HepG2 (cell line): ENCODE results near the gene ZNF385B. TPM values are rescaled to one million over a fixed set of nuclear protein-coding genes. Genes with fewer than 3 reads are reported as not detected.

ENCODE experiments used
- ATAC-seq: fragments of 200-7000 bp; cut with Tn5 transposase; 3 replicates; pipeline ENCODE4 v1.9.1; 2020; ENCODE audit warnings: mild to moderate bottlenecking, moderate library complexity
- BruUV-seq: library from RNA; stranded (reverse); fragments of 400-500 nt; replicated peaks from 2 replicates; lab custom pipeline; 2021; lab: Mats Ljungman, UMichigan
- CTCF ChIA-PET: fragments of 300-600 bp; formaldehyde crosslinking; extraction: SDS; loops from one replicate; lab custom pipeline; 2021; ENCODE audit warnings: low total read pairs, inconsistent platforms, low intra/inter-chr PET ratio; lab: Yijun Ruan, JAX
- POLR2A ChIA-PET: fragments of 350-600 bp; sonication (Branson Sonifier 250); formaldehyde crosslinking; loops from one replicate; lab custom pipeline; 2020; ENCODE audit warnings: antibody characterized with exemption, inconsistent platforms; lab: Yijun Ruan, JAX
- DNase-seq: peaks from one replicate; pipeline ENCODE4 v3.0.0-alpha.2; 2015; ENCODE audit warnings: low spot score
- FAIRE-seq: peaks from 3 replicates; lab custom pipeline; 2011; peaks lifted over from hg19 to GRCh38; lab: Jason Lieb, UNC
- H2AFZ ChIP-seq: one replicate; pipeline ENCODE4 v1.6.1; 2011; ENCODE audit warnings: low read length, inconsistent platforms
- H3K27ac ChIP-seq: fragments of 300-600 bp; 3 replicates; pipeline ENCODE4 v1.8.0; 2011; ENCODE audit warnings: mixed run types, mild to moderate bottlenecking, mixed read lengths, low read length, inconsistent platforms; ENCODE audit not compliant: insufficient read depth; ENCODE audit errors: extremely low read length
- H3K27me3 ChIP-seq, 2 experiments: fragments of 200-600 bp in 1 of 2; 2 replicates in 1 of 2; 3 replicates in 1 of 2; pipeline versions ENCODE4 v1.6.0 to v1.8.0; 2011; ENCODE audit warnings: low read length in 2 of 2, mild to moderate bottlenecking in 2 of 2, moderate library complexity in 2 of 2, inconsistent platforms in 1 of 2; ENCODE audit not compliant: insufficient read depth in 2 of 2, control insufficient read depth in 1 of 2
- H3K36me3 ChIP-seq, 2 experiments: fragments of 200-600 bp in 1 of 2; replicated peaks in 1 of 2; 2 replicates in 1 of 2; 3 replicates in 1 of 2; pipeline versions ENCODE4 v1.5.1 to v1.8.0; 2011; ENCODE audit warnings: low read length in 2 of 2, inconsistent platforms in 1 of 2; ENCODE audit not compliant: insufficient read depth in 2 of 2, control insufficient read depth in 1 of 2
- H3K4me1 ChIP-seq: 2 replicates; pipeline ENCODE4 v1.5.1; 2012; ENCODE audit warnings: low read length, inconsistent platforms; ENCODE audit not compliant: insufficient read depth
- H3K4me2 ChIP-seq: 2 replicates; pipeline ENCODE4 v1.6.0; 2011; ENCODE audit warnings: low read depth, low read length, inconsistent platforms
- H3K4me3 ChIP-seq, 3 experiments: fragments of 200-600 bp in 1 of 3; sonication (generic), shearing (Covaris generic) in 1 of 3; replicated peaks in 1 of 3; 2 replicates each; pipeline ENCODE4 v1.5.1; 2011 to 2016; ENCODE audit warnings: low read length in 3 of 3, inconsistent platforms in 2 of 3, low read depth in 2 of 3, mild to moderate bottlenecking in 2 of 3, control low read depth in 1 of 3, mixed read lengths in 1 of 3; ENCODE audit not compliant: insufficient read depth in 1 of 3
- H3K79me2 ChIP-seq: one replicate; pipeline ENCODE4 v1.6.1; 2011; ENCODE audit warnings: low read length, inconsistent platforms; ENCODE audit not compliant: insufficient read depth
- H3K9ac ChIP-seq: 2 replicates; pipeline ENCODE4 v1.6.0; 2011; ENCODE audit warnings: mild to moderate bottlenecking, low read depth, low read length, inconsistent platforms; ENCODE audit not compliant: insufficient read depth
- H3K9me3 ChIP-seq: 2 replicates; pipeline ENCODE4 v1.5.1; 2012; ENCODE audit warnings: mild to moderate bottlenecking, low read length
- H4K20me1 ChIP-seq: 2 replicates; pipeline ENCODE4 v1.6.0; 2011; ENCODE audit warnings: inconsistent platforms, mild to moderate bottlenecking, low read length, moderate library complexity; ENCODE audit not compliant: insufficient read depth
- FOXA1 ChIP-seq, 2 experiments: fragments of 450-650 bp in 1 of 2; sonication (generic) in 1 of 2; formaldehyde crosslinking in 1 of 2; IDR thresholded peaks; 2 replicates each; pipeline versions ENCODE4 v1.4.0 to v1.6.1; 2016 to 2020; ENCODE audit warnings: missing genetic modification reagents in 1 of 2
- GLI4 ChIP-seq: sonication (generic); formaldehyde crosslinking; IDR thresholded peaks from 2 replicates; pipeline ENCODE4 v1.5.1; 2020; ENCODE audit warnings: missing genetic modification reagents, mild to moderate bottlenecking, moderate library complexity, borderline replicate concordance
- HES4 ChIP-seq: sonication (generic); formaldehyde crosslinking; IDR thresholded peaks from 2 replicates; pipeline ENCODE4 v1.9.0; 2021; ENCODE audit warnings: mild to moderate bottlenecking, missing genetic modification reagents, borderline replicate concordance
- HNRNPUL1 ChIP-seq: fragments of 200-400 bp; formaldehyde crosslinking; IDR thresholded peaks from 2 replicates; pipeline ENCODE4 v1.6.1; 2017; ENCODE audit warnings: low read depth, mild to moderate bottlenecking, low read length, moderate library complexity
- MTA3 ChIP-seq: sonication (generic); formaldehyde crosslinking; IDR thresholded peaks from 2 replicates; pipeline ENCODE4 v1.4.0; 2020; ENCODE audit warnings: missing genetic modification reagents
- PLRG1 ChIP-seq: fragments of 450-650 bp; conservative IDR thresholded peaks from 2 replicates; pipeline ENCODE4 v1.6.1; 2016
- PRPF4 ChIP-seq: fragments of 200-400 bp; formaldehyde crosslinking; IDR thresholded peaks from 2 replicates; pipeline ENCODE4 v1.6.1; 2016; ENCODE audit warnings: low read length, low read depth; ENCODE audit not compliant: poor library complexity, severe bottlenecking
- REXO4 ChIP-seq: sonication (generic); formaldehyde crosslinking; IDR thresholded peaks from 2 replicates; pipeline ENCODE4 v1.8.0; 2022; ENCODE audit warnings: missing genetic modification reagents, mild to moderate bottlenecking, borderline replicate concordance
- SMYD3 ChIP-seq: sonication (generic); formaldehyde crosslinking; IDR thresholded peaks from 2 replicates; pipeline ENCODE4 v1.8.1; 2023; ENCODE audit warnings: mild to moderate bottlenecking, missing genetic modification reagents
- TOPORS ChIP-seq: sonication (generic); formaldehyde crosslinking; IDR thresholded peaks from 2 replicates; pipeline ENCODE4 v1.8.0; 2023; ENCODE audit warnings: mild to moderate bottlenecking, missing genetic modification reagents
- ZNF138 ChIP-seq: sonication (generic); formaldehyde crosslinking; IDR thresholded peaks from 2 replicates; pipeline ENCODE4 v1.5.0; 2020; ENCODE audit warnings: mild to moderate bottlenecking, low read depth, missing genetic modification reagents
- ZNF354B ChIP-seq: sonication (generic); formaldehyde crosslinking; IDR thresholded peaks from 2 replicates; pipeline ENCODE4 v1.8.0; 2022; ENCODE audit warnings: mild to moderate bottlenecking, missing genetic modification reagents
- WGBS: methylation state at CpG from one replicate; pipeline ENCODE4 v1.1.6; 2017; ENCODE audit warnings: low lambda C conversion rate; 5-methylcytosine and 5-hydroxymethylcytosine counted together
- in situ Hi-C: cut with HindIII; loops from 2 replicates; pipeline ENCODE4 v1.10.0; 2017; ENCODE audit warnings: low pct_unique_long_range_greater_than_20kb; ENCODE audit not compliant: extremely low pct_ligation_motif_present
- intact Hi-C: fragments of 100-400 bp; cut with micrococcal nuclease; formaldehyde crosslinking; loops from one replicate; pipeline ENCODE4 v1.10.0; 2022; ENCODE audit not compliant: unreplicated experiment
- polyA plus RNA-seq, 8 experiments: library from polyadenylated mRNA; depleted of rRNA in 3 of 8; stranded (reverse) in 7 of 8; unstranded in 1 of 8; fragments of >200 nt; fragmentation: Illumina TruSeq in 4 of 8; extraction: Trizol in 4 of 8; gene quantifications; 2 replicates each; pipeline versions ENCODE4 v1.2.1 to v1.2.3, GENCODE V29; 2011 to 2016; ENCODE audit warnings: low read depth in 4 of 8, missing spikeins in 1 of 8, mixed read lengths in 1 of 8; ENCODE audit not compliant: insufficient read depth in 1 of 8
- total RNA-seq, 5 experiments: library from RNA; depleted of rRNA; stranded (reverse); fragments of >200 nt; fragmentation: Illumina TruSeq; extraction: Trizol; gene quantifications; 2 replicates each; pipeline ENCODE4 v1.2.3, GENCODE V29; 2016; ENCODE audit warnings: low read depth in 1 of 5
- TF ChIP-seq, protein P1 (sequence below): sonication (generic); formaldehyde crosslinking; IDR thresholded peaks from 2 replicates; pipeline ENCODE4 v1.9.0; 2021; ENCODE audit warnings: mild to moderate bottlenecking, missing genetic modification reagents
- TF ChIP-seq, protein P2 (sequence below): sonication (generic); formaldehyde crosslinking; IDR thresholded peaks from 2 replicates; pipeline ENCODE4 v1.5.1; 2020; ENCODE audit warnings: missing genetic modification reagents, mild to moderate bottlenecking, borderline replicate concordance
- TF ChIP-seq, protein P3 (sequence below): sonication (generic); formaldehyde crosslinking; IDR thresholded peaks from 2 replicates; pipeline ENCODE4 v1.5.0; 2020; ENCODE audit warnings: missing genetic modification reagents

The ZNF385B gene
- total and polyA plus RNA-seq, 2 of the 13 experiments (the other 11 are each of a cell fraction or from before 2014, with no cell fraction given): 3.3 to 6.7 TPM

DNA sequence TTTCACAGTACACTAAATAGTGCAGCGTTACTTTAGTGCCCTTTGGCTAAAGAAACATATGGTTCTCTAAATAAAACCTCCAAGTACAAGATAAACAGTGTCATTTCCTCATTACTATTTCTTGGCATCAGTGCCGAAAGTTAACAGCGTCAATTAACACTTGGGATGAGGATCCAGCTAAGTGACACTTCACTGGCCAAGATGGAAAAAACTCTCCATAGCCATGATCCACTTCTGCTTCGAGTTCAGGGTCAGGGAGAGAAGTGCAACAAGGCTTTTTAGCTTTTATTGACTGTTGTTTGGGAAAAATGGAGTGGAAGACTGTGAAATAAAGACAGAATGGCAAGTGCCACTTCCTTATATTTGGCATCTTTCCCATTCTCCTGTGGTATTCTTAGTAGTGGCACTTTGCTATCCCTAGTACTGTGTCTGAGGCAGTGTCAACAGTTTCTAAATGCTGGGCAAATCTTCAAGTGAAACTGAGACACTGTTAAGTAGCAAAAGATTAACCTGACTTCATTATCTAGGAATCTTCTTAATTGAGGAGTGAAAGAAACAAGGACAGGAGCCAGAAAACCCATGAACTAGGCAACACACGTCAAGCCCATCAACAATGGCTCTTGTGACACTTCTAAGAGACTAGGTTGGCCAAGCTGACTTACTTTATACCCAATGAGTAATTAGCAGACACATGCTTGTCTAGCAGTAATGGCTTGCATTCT, 374.2 kb downstream of the ZNF385B start:
- DNase-seq (no peak), FAIRE-seq (no peak), ATAC-seq (no peak)
- Histone ChIP-seq H3K27ac (no peak overlapping the region), H3K36me3 (no peaks in the 10 kb centered on the region), H4K20me1 (no peaks in the 10 kb centered on the region), H3K9me3 (no peaks in the 10 kb centered on the region), H3K9ac (no peak overlapping the region), H3K79me2 (no peaks in the 10 kb centered on the region), H3K4me2 (no peak overlapping the region), H3K4me3 (no peak overlapping the region), H3K27me3 (no peaks in the 10 kb centered on the region), H3K4me1 (no peaks in the 10 kb centered on the region), H2AFZ (no peak overlapping the region)
- POLR2A ChIA-PET: no interaction called here
- no TSS peak for BruUV-seq
- CTCF ChIA-PET: no interaction called here
- intact Hi-C loops: no loop called here
- WGBS: 82% methylated on average over 5 of the region's 5 CpGs
- in situ Hi-C loops: no loop called here
- TF ChIP-seq PRPF4 (no peak), GLI4 (CRISPR knock-in tag) (no peak), SMYD3 (no peak), FOXA1 (IDR thresholded peaks at IDR 0.05) (no peak), FOXA1 (CRISPR knock-in tag; IDR thresholded peaks at IDR 0.05) (no peak), PLRG1 (no peak), MTA3 (CRISPR knock-in tag) (no peak), REXO4 (CRISPR knock-in tag) (no peak), HES4 (CRISPR knock-in tag) (no peak), ZNF354B (CRISPR knock-in tag) (no peak), ZNF138 (CRISPR knock-in tag) (no peak), TOPORS (CRISPR knock-in tag) (no peak), HNRNPUL1 (no peak)
- TF ChIP-seq, protein P1, sequence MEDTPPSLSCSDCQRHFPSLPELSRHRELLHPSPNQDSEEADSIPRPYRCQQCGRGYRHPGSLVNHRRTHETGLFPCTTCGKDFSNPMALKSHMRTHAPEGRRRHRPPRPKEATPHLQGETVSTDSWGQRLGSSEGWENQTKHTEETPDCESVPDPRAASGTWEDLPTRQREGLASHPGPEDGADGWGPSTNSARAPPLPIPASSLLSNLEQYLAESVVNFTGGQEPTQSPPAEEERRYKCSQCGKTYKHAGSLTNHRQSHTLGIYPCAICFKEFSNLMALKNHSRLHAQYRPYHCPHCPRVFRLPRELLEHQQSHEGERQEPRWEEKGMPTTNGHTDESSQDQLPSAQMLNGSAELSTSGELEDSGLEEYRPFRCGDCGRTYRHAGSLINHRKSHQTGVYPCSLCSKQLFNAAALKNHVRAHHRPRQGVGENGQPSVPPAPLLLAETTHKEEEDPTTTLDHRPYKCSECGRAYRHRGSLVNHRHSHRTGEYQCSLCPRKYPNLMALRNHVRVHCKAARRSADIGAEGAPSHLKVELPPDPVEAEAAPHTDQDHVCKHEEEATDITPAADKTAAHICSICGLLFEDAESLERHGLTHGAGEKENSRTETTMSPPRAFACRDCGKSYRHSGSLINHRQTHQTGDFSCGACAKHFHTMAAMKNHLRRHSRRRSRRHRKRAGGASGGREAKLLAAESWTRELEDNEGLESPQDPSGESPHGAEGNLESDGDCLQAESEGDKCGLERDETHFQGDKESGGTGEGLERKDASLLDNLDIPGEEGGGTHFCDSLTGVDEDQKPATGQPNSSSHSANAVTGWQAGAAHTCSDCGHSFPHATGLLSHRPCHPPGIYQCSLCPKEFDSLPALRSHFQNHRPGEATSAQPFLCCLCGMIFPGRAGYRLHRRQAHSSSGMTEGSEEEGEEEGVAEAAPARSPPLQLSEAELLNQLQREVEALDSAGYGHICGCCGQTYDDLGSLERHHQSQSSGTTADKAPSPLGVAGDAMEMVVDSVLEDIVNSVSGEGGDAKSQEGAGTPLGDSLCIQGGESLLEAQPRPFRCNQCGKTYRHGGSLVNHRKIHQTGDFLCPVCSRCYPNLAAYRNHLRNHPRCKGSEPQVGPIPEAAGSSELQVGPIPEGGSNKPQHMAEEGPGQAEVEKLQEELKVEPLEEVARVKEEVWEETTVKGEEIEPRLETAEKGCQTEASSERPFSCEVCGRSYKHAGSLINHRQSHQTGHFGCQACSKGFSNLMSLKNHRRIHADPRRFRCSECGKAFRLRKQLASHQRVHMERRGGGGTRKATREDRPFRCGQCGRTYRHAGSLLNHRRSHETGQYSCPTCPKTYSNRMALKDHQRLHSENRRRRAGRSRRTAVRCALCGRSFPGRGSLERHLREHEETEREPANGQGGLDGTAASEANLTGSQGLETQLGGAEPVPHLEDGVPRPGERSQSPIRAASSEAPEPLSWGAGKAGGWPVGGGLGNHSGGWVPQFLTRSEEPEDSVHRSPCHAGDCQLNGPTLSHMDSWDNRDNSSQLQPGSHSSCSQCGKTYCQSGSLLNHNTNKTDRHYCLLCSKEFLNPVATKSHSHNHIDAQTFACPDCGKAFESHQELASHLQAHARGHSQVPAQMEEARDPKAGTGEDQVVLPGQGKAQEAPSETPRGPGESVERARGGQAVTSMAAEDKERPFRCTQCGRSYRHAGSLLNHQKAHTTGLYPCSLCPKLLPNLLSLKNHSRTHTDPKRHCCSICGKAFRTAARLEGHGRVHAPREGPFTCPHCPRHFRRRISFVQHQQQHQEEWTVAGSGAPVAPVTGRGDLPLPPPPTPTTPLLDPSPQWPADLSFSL (CRISPR knock-in tag): no peak
- TF ChIP-seq, protein P2, sequence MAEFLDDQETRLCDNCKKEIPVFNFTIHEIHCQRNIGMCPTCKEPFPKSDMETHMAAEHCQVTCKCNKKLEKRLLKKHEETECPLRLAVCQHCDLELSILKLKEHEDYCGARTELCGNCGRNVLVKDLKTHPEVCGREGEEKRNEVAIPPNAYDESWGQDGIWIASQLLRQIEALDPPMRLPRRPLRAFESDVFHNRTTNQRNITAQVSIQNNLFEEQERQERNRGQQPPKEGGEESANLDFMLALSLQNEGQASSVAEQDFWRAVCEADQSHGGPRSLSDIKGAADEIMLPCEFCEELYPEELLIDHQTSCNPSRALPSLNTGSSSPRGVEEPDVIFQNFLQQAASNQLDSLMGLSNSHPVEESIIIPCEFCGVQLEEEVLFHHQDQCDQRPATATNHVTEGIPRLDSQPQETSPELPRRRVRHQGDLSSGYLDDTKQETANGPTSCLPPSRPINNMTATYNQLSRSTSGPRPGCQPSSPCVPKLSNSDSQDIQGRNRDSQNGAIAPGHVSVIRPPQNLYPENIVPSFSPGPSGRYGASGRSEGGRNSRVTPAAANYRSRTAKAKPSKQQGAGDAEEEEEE (CRISPR knock-in tag): no peak
- TF ChIP-seq, protein P3, sequence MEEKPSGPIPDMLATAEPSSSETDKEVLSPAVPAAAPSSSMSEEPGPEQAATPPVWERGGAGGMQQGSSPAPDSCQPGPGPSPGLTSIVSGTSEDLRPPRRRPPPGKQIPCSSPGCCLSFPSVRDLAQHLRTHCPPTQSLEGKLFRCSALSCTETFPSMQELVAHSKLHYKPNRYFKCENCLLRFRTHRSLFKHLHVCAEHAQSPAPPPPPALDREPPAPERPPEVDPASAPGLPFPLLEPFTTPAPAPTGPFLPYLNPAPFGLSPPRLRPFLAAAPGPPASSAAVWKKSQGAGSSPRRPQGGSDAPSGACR (CRISPR knock-in tag): no peak
